ENCODE measurements around the gene KLHL8.
"Not testable (repeated sequence)": the region's sequence is repeated elsewhere in the genome, so short reads cannot be mapped to it uniquely, and the experiment has no call there.

Gene KLHL8

DNA sequence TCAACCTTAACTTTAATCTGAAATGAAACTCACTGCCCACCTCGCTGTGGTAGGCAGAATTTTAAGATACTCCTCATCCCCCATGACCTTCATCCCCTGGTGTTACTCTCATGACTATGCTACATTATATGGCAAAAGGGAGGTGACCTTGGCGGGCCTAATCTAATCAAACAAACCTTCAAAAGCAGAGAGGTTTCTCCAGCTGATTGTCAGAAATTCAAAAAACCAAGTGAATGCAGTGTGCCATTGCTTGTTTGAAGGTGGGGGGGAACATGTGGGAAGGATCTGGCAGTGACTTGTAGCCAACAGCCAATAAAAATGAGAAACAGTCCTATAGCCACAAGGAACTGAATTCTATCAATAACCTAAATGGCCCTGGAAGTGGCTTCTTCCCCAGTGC is 48.5 kb downstream of the KLHL8 start:
- DNase-seq = no peak

DNA sequence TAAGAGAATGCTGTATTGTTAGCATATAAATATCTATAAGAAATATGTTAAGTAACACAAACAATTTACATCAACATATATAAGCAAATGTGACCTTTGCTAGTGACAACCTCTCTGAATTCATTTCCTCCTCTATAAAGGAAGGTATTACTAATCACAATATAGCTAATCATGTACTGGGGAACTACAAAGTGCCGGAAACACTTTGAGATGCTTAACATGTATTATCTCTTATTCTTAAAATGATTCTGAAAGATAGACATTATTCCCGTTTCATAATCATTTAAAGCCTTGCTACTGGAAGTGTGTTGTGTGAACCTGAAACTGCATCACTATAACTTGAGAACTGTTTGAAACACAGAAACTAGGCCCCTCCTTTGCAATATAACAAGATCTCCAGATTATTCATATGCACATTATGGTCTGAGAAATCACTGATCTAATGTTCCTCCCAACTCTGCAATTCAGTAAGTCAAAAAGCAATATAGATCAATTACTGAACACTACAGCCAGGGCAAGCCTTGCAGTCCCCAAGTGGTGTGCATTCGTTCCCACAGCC is 54.0 kb downstream of the KLHL8 start:
- DNase-seq = no peak

DNA sequence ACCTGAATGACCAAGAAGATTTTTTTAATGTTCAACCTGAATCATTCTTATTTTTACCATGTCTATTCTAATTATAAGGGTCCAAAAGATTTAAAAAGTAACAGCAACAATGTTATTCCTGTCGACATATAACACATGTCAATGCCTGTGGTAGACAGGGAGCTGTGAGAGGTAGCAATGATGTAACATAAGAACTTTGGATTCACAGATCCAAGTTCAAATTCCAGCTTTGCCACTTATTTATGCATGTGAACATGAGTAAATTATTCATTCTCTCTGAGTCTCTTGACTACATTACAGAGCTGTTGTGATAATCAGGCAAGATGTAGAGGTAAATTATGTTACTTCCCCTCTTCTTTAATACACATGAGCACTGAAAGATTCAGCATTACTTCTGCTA is 54.5 kb downstream of the KLHL8 start:
- no peak for DNase-seq

DNA sequence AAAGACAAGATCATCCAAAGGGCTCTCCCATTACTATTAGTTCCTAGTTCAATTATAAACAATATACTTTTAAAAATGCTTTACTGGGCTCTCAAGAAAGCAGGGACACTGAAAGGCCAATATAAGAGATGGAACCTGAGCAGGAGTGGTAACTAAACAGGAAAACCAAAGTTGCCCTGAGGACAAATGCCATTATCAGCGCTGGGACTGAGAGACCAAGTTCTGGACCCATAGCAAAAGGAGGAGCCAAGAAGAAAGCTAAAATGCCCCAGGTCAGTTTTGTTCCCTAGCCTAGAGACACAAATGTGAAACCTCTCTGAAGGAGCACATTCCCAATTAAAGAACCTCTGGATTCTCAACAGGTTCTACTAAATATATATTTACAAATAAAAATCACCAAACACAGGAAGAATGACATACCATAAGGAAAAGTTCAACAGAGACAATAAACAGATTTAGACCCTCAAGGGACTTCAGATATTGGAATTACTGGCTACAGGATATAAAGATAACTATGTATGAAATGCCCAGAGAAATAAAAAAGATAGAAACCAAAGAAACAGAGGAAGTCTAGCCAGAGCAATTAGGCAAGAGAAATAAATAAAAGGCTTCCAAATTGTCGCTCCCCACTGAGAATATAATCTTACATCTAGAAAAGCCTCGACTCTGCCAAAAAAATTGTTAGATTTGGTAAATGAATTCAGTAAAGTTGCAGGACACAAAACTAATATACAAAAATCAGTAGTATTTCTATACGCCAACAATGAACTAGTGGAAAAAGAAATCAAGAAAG is 67.1 kb downstream of the KLHL8 start:
- DNase-seq = no peak

DNA sequence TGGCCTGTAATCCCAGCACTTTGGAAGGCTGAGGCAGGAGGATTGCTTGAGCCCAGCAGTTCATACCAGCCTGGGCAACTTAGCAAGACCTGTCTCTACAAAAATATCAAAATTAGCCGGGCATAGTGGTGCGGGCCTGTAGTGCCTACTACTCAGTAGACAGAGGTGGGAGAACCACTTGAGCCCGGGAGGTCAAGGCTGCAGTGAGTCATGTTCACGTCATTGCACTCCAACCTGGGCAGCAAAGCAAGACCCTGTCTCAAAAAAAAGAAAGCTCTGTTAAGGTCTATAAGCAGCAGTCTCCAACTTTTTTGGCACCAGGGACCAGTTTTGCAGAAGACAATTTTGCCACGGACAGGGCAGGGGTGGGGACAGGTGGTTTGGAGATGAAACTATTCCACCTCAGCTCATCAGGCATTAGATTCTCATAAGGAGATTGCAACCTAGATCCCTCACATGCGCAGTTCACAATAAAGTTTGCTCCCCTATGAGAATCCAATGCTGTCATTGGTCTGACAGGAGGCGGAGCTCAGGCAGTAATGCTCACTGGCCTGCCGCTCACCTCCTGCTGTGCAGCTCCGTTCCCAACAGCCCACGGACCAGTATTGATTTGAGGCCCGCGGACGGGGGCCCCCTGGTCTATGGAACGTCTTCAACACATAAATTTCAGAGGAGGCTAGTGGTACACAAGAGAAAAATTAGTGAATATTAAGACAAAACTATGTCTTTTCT is 67.9 kb downstream of the KLHL8 start:
- DNase-seq = no peak

DNA sequence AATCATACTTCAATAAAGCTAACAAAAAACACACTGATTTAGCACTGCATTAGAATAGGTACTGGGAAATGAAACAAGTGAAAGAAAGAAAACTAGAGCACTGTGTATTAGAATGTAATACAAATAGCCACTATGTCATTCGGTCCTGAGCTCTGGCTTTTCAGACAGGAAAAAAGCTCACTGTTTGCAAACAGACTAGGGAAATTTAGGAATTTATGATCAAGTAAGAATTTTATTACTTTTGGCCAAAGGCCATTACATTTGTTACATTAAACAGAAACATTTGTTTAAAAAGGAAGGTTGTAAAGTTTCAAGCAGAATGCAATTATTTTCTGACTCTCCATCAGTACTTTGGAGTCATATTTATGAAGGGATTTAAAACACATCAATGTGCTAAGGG is 68.7 kb downstream of the KLHL8 start:
- no peak for DNase-seq

DNA sequence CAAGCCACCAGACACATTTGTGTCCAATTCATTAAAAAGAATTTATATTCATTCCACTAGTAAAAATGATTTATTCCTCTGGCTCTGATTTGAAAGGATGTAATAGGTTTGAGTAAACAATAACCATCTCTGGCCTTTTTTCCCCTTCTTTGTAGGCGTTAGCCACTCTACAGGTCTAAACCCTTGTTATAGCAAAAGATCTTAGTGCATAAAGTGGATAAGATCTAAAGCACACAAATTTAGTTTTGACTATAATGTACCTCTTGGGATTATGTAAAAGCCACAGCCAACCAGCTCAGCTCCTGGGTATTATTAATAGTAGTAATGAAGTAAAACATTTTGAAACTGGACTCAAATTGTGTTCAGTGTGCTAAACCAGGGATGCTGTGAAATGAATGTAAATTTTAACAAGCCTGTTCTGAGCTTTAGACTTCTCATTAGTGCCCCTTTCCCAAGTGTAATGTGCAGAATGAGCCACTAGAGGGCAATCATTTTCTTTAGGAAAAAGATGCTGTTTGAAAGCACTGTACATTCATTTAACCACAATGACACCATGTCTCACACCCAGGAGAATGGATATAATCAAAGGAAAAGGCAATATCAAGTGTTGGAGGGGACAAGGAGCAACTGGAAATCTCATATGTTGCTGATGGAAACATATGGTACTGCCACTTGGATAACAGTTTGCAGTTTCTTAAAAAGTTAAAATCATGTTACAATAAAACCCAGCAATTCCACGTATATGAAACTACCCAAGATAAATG is 69.7 kb downstream of the KLHL8 start:
- DNase-seq = peak; percentile 39

DNA sequence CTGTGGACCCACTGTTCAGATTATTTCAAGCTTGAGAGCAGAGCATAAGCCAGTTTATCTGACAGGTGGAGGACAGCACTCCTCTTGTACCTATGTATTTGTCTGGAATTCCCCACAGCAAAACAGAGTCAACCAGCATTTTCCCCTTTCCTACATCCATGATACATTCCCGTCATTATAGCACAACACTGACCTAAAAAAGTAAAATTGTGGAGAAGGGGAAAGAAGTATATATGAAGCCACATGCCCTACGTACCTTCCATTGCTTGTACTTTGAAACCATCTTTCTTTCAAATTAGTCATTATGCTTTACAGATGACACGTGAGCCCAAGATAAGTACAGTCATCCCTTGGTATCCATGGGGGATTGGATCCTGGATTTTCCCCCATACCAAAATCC is 73.3 kb downstream of the KLHL8 start:
- no peak for DNase-seq

DNA sequence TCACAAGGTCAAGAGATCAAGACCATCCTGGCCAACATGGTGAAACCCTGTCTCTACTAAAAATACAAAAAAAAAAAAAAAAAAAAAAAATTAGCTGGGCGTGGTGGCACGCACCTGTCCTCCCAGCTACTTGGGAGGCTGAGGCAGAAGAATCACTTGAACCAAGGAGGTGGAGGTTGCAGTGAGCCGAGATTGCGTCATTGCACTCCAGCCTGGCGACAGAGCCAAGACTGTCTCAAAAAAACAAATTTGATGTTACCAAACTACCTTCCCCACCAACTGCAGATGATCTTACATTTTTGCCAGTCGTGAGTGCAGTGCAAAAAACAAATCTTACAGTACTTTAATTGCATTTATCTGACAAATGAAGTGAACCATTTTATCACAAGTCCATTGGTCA is 74.5 kb downstream of the KLHL8 start:
- not testable (repeated sequence) for DNase-seq

DNA sequence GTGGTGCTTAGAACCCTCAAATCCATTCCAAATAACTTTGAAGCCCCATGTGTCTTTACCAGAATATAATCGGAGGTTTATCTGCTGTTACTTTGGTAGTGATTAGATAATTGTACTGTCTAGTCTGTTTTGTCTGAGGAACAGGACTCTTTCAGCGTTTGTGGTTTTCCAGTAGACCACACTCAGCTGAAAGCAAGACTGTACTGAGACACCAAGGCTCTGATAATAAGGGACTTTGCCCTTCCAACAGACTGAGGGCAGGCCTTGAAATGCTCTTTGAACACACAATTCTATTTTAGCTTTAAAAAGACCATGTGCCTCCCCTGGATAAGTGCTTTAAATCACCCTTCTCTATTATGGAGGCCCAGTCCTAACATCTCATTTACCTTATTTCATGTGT is 76.1 kb downstream of the KLHL8 start:
- DNase-seq = no peak

DNA sequence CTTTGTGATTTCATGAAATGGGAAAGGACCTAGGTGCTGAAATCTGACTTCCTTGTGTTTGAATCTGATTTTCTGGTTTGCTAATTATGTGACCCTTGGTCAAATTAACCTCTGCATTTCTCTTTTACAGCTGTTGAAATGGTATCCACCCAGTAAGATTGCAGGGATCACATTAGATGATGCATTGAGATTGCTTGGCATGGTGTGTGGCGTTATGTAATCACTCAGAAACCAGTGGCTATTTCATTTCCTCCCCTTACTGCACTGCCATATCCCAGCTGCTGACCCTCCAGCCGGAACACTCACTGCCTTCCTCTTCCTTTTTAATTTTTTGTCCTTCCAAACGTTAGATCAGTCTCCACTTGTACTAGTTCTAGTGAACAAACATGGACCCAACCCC is 79.0 kb downstream of the KLHL8 start:
- no peak for DNase-seq

DNA sequence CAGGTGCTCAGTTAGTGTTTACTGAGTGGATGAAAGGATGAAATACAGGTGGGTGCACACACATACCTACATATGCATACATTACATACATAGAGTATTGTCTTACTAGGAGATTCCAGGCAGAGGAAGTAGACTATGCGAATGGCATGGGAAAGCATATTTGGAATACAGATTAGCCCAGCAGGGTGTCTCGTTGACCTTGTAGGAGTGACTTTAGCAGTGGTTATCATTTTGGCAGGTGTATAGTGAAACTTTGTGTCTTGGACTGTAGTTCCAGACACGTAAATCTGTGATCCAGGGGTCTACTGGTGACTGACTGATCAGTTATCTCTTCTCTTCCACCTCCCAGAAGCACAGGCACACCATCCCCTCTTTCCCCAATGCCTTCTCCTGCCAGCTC is 86.3 kb downstream of the KLHL8 start:
- no peak for DNase-seq

DNA sequence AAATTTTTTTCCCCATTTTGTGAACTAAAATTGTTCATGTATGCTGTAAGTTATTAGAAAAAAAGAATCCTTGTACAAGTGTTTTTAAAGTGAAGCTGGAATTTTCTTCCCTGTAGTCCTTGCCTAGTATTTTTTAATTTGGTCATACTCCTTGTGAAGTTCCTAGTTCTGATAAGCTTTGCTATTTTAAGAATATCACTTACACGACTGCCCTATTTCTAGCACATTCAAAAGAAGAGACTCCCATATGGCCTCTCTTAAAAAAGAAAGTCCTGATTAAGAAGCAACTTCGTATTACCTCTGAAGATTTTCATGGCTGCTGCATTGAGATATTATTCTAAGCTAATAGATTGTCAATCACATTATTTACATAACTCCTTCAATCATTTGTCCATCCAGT is 87.2 kb downstream of the KLHL8 start:
- DNase-seq = no peak

DNA sequence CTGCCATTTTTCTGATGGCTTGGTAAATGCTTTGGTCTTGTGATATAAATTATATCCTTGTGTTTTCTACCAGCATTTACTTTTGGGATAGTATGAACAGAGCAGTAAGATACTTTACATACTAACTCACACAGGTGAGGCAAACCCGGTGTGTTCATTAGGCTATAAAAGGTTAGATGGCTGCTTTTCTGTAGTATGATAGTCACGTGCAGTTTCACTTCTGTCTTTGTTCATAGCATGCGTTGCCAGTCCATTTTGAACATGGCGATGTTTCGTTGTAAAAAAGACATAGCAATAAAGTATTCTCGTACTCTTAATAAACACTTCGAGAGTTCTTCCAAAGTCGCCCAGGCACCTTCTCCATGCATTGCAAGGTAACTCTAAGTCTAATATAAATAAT is 88.4 kb downstream of the KLHL8 start:
- no peak for DNase-seq

DNA sequence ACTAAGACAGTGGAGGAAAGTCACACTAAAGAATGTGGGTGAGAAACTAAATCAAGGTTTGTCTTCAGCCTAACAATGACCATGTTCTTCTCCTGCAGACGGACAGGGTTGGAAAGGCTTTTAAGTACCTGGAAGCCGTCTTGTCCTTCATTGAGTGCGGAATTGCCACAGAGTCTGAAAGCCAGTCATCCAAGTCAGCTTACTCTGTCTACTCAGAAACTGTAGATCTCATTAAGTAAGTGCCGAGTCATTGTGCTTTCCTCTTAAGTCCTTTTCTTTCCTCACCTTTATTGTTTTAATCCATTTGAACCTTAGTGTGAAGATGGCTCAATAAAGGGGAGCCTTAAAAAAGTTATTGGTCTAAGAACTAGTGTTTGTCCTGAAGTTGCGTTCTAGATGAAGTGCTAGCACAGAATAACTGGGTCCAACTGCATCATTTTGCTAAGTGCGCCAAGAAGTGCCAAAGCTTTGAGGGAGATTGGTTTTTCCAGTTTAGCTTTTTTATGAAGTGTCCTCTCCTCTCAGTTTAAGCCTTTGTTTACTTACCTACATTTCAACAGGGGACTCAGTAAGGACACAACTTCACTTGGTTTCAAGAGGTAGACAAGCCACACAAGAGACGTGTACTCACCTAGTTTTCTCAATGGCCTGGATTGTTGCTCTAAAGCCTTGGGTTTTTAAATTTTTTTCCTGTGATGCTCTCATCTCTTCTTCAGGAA is 89.3 kb downstream of the KLHL8 start:
- DNase-seq = no peak

DNA sequence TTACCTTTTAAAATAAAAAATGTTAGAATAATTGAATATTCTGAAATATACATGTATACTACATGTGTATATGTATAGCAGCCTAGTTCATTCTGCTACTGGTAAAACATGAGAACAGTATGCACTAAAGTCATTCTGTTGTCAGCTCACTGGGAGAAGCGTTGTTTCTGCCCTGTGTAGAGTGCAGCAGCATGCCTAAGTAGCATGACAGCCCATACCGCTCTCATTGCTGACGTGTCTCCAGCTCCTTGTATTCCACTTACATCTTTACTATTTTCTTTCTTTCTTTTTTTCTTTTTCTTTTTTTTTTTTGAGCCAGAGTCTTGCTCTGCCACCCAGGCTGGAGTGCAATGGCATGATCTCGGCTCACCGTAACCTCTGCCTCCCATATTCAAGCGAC is 90.7 kb downstream of the KLHL8 start:
- DNase-seq = no peak

DNA sequence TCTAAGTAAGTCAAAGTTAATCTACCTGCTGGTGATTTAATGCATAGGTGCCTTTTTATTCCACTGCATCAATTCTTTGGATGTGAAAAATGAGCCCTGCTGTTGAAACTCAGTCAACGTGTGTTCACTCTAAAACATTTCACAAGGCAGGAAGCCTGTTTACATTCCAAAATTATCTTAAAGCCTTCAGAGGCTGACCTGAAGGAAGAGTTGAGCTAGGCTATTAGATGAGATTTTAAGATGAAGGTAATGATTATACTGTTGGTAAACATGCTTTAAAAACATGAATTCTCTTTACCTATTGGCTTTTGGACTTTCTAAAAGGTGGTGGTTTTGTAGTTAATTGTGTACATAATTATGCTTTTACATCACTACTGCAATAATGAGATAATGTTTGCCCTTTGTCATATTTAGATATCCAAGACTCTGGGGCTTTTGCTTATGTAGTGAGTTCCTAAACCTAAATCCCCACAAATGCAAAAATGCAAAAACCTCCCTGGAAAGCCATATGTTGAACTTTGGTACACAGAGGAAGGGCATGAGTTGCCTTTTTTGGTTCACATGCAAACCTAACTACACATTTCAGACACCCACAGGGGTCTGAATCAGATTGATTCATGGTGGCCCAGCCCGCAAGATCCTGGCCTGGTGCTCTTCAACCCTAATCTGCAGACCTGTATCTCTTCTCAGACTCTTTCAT is 92.3 kb downstream of the KLHL8 start:
- no peak for DNase-seq

DNA sequence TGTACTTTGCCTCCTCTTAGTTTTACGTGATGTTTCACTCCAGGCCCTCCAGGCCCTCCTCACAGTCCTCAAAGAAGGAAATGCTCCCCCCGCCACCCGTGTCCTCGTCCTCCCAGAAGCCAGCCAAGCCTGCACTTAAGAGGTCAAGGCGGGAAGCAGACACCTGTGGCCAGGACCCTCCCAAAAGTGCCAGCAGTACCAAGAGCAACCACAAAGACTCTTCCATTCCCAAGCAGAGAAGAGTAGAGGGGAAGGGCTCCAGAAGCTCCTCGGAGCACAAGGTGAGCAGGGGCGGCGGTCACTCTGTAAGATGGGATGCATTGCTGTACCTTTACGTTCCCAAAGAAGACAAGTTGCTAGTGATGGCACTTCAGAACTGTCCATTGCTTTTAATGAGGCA is 94.4 kb downstream of the KLHL8 start:
- DNase-seq = no peak

DNA sequence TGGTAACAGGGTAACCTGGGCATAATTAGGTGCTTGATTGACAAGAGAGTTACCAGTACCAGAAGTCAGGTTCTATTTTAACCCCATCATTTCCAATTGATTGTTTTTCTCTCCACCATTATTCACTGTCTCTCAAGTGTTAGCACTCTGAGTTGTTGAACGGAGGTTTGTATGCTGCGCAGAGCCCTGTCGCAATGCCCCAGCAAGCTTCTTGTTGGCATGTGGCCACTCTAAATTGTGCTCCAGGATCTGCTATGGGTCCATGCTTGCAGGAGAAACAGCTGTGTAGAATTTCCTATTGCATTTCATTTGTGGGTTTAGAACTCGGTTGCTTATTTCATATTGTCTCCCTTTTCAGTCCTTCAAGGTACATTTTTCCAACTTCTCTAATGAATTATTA is 98.2 kb downstream of the KLHL8 start:
- no peak for DNase-seq

DNA sequence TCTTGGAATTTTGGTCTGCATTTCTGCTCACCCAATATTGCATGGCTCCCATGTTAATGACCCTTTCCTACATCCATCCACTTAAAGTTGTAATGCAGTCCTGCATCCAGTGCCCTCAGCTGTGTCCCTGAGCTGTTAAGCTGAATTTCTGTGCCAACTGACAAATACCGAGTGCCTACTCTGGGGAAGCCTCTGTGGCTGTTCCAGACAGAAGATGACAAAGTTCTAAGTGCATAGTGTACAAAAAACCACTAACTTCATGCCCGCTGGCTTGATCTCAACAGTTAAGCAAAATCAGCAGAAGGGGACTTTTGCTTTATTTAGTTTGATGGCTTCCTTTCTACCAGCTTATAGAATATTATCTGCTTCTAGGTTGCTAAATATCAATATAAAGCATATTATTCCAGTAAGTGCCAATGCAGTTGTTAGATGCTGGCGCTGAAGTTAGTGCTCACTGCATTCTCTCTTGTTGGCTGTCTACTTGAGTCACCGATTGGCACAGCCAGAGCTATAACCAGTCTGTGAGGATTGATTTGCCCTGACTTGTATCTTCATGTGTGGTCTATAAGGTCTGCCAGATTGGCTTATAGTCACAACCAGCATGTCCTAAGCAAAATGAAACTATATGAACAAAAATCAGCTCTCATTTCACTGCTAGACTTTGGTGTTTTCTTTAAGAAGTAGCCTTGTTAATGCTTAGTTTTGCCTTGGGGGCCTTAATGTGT is 98.9 kb downstream of the KLHL8 start:
- no peak for DNase-seq

DNA sequence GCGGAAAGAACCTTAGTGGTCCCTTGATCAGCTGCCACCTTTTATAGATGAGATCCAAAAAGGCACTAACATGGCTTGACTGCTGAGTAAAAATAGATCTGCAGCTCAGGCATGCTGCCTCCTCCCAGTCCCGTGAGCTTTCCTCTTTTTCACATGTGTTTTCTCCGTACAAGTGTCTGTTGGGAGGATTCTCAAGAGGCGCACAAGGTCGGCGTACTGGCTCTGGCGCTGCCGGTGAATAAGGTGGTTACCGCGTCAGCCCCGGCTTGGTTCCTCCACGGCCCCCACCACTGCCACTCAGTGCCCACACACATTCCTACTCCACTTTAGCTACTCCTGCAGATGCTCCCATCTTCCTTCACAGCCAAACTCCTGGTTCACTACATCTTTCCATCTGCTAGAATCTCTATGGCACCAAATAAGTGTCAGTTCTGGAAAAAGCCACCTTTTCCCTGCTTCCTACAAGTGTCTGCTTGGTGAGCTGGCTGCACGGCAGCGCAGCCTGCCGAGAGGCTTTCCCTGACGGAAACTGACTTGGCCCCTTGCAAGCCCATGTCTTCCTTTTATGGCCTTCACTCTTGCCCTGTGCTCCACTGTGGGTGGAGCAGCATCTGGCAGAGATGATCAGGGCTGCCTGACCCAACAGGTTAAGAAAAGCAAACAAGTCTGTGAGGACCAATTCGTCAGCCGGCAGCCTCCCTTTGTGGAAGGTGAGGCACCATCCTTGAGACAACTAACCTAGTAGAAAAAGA is 99.8 kb downstream of the KLHL8 start:
- no peak for DNase-seq

All from HCEC 1CT (cell line).